GM21723 (cell line): Measurements from ENCODE around the gene SLC22A7.
A peak's percentile ranks its signal among the peaks of the same experiment; 100 is the strongest.
"Not testable (repeated sequence)": the region's sequence is repeated elsewhere in the genome, so short reads cannot be mapped to it uniquely, and the experiment has no call there.

Experiments
- ATAC-seq: cut with Tn5 transposase; IDR thresholded peaks from one replicate; pipeline ENCODE4 v1.9.1; 2021; ENCODE audit warnings: mild to moderate bottlenecking, moderate library complexity; ENCODE audit not compliant: unreplicated experiment

The SLC22A7 gene

GRCh38 chr6:43334466-43335095, 36.5 kb downstream of the SLC22A7 start:
- ATAC-seq, result no peak

- ATAC-seq, result no peak
Observed at GRCh38 chr6:43335469-43335868, 37.4 kb downstream of the SLC22A7 start.

GRCh38 chr6:43336382-43336781, 38.3 kb downstream of the SLC22A7 start:
- no peak for ATAC-seq

- ATAC-seq, result peak; percentile 40
Observed at GRCh38 chr6:43338243-43338642, 40.2 kb downstream of the SLC22A7 start.

- peak; percentile 68 for ATAC-seq
Observed at GRCh38 chr6:43339168-43339567, 41.1 kb downstream of the SLC22A7 start.

GRCh38 chr6:43346243-43346642, 48.2 kb downstream of the SLC22A7 start:
- not testable (repeated sequence) for ATAC-seq

- ATAC-seq, result no peak
Observed at GRCh38 chr6:43347021-43347420, 49.0 kb downstream of the SLC22A7 start.

- ATAC-seq, result no peak
Observed at GRCh38 chr6:43347444-43347843, 49.4 kb downstream of the SLC22A7 start.

GRCh38 chr6:43351951-43352350, 53.9 kb downstream of the SLC22A7 start:
- not testable (repeated sequence) for ATAC-seq
